ENCODE results near the gene TRMT61A. TPM values are rescaled to one million over a fixed set of nuclear protein-coding genes. Genes with fewer than 3 reads are reported as not detected.
A peak's percentile ranks its signal among the peaks of the same experiment; 100 is the strongest.

TRMT61A gene
- total and polyA plus RNA-seq, 2 of the 13 experiments (the other 11 are each of a cell fraction or from before 2014, with no cell fraction given): 6.5 to 13.6 TPM

DNA sequence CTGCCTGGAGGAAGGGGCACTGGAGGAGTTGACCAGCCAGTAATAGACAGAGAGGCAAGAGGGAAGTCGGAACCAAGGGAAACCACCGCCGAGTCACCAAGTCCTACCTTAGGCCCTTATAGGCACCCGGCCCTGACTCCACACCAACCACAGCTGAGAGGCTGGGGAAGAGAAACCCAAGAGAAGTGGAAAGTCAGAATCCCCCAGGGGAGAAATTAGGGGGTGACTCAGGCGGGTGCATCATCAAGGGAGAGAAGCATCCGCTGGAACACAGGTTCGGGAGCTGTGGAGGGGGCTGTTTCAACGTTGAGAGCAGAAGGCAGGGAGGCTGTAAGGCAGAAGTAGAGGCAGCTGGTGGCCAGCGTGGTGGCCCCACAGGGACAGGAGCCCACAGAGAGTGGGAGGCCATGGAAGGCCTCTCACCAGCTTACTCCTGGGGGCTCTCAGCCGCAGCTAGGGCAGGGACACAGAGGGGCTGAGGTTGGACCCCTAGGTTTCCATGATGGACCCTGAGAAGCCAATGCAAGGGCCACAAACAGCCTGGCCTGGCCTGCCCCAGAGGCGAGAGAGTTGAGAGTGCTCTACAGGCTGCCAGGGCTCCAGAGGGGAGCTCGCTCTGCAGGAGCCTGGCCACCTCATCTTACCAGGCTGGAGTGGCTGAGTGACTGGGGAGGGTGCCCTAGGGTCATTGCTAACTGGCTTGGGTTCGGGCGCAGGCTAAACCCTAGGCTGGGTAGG is 1.4 kb upstream of the TRMT61A start:
- Histone ChIP-seq H2AFZ (ENCODE audit: low read length) (no peak overlapping the region), H3K27ac (ENCODE audit: extremely low read length, insufficient read depth, low read length) (peak overlapping the region; percentile 89), H3K4me2 (ENCODE audit: low read depth, low read length) (peak overlapping the region; percentile 98), H3K4me3 (replicated peaks in 1 of 3; ENCODE audit: insufficient read depth in 1 of 3, low read depth in 2 of 3, low read length in 3 of 3) (peak overlapping the region; percentile 65 to 98 (median 95)), H3K36me3 (replicated peaks in 1 of 2; ENCODE audit: control insufficient read depth in 1 of 2, insufficient read depth in 2 of 2, low read length in 2 of 2) (peaks cover 3% of the 10 kb centered on the region in 2 experiments; a peak in 3 of 5 replicates), H3K27me3 (ENCODE audit: control insufficient read depth in 1 of 2, insufficient read depth in 2 of 2, low read length in 2 of 2) (no peaks in the 10 kb centered on the region; a peak in 1 of 5 replicates), H3K4me1 (ENCODE audit: insufficient read depth, low read length) (peaks cover 75% of the 10 kb centered on the region), H3K9me3 (ENCODE audit: low read length) (no peaks in the 10 kb centered on the region), H3K79me2 (ENCODE audit: insufficient read depth, low read length) (peaks cover 30% of the 10 kb centered on the region), H4K20me1 (ENCODE audit: insufficient read depth, low read length) (no peaks in the 10 kb centered on the region), H3K9ac (ENCODE audit: insufficient read depth, low read depth, low read length) (peak overlapping the region; percentile 86)
- ChIA-PET CTCF (ENCODE audit: low intra/inter-chr PET ratio, low total read pairs) (no interaction called here), POLR2A (interaction anchor here (0.9 to 3.2 kb wide), 9 partner anchors 9 to 353 kb away, joined by 4 to 37 read pairs (median 12); partner anchors contain the start of genes BAG5, COA8 and EIF5)
- WGBS (ENCODE audit: low lambda C conversion rate): 67% methylated on average over 14 of the region's 14 CpGs
- ATAC-seq (peak; percentile 37), DNase-seq (ENCODE audit: low spot score) (no peak), FAIRE-seq (no peak)
- peak; percentile 5 for TF ChIP-seq AGO1 (IDR thresholded peaks at IDR 0.05; ENCODE audit: low read depth, low read length, poor library complexity, severe bottlenecking)
- peak; percentile 11 for TF ChIP-seq AGO2 (optimal IDR thresholded peaks at IDR 0.05; ENCODE audit: low read depth, low read length)
- peak; percentile 25; the same call in 1 of the 2 replicates for TF ChIP-seq ZFX (CRISPR knock-in tag; IDR thresholded peaks at IDR 0.05; ENCODE audit: low read depth)
- TF ChIP-seq SP4 (CRISPR knock-in tag; IDR thresholded peaks at IDR 0.05): 0 out of 2 replicates have a peak, but pooled peaks have one; percentile 23
- 0 out of 2 replicates have a peak, but pooled peaks have one; percentile 2 for TF ChIP-seq NCOR1 (IDR thresholded peaks at IDR 0.05; ENCODE audit: borderline replicate concordance, low read length)
- TF ChIP-seq ZNF510 (CRISPR knock-in tag; IDR thresholded peaks at IDR 0.05; ENCODE audit: low read depth): no peak
- TF ChIP-seq, protein P1, sequence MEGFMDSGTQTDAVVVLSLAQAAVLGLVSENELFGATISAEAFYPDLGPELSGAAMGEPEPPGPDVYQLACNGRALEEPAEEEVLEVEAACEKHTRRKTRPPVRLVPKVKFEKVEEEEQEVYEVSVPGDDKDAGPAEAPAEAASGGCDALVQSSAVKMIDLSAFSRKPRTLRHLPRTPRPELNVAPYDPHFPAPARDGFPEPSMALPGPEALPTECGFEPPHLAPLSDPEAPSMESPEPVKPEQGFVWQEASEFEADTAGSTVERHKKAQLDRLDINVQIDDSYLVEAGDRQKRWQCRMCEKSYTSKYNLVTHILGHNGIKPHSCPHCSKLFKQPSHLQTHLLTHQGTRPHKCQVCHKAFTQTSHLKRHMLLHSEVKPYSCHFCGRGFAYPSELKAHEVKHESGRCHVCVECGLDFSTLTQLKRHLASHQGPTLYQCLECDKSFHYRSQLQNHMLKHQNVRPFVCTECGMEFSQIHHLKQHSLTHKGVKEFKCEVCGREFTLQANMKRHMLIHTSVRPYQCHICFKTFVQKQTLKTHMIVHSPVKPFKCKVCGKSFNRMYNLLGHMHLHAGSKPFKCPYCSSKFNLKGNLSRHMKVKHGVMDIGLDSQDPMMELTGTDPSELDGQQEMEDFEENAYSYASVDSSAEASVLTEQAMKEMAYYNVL (CRISPR knock-in tag; IDR thresholded peaks at IDR 0.05; ENCODE audit: borderline replicate concordance): 0 out of 2 replicates have a peak, but pooled peaks have one; percentile 5
- TF ChIP-seq HOXA7 (CRISPR knock-in tag; IDR thresholded peaks at IDR 0.05): no peak
- no peak for TF ChIP-seq ZZZ3 (CRISPR knock-in tag; IDR thresholded peaks at IDR 0.05; ENCODE audit: borderline replicate concordance)
- 0 out of 2 replicates have a peak, but pooled peaks have one; percentile 6 for TF ChIP-seq ZNF564 (CRISPR knock-in tag; IDR thresholded peaks at IDR 0.05)
- TF ChIP-seq, protein P2, sequence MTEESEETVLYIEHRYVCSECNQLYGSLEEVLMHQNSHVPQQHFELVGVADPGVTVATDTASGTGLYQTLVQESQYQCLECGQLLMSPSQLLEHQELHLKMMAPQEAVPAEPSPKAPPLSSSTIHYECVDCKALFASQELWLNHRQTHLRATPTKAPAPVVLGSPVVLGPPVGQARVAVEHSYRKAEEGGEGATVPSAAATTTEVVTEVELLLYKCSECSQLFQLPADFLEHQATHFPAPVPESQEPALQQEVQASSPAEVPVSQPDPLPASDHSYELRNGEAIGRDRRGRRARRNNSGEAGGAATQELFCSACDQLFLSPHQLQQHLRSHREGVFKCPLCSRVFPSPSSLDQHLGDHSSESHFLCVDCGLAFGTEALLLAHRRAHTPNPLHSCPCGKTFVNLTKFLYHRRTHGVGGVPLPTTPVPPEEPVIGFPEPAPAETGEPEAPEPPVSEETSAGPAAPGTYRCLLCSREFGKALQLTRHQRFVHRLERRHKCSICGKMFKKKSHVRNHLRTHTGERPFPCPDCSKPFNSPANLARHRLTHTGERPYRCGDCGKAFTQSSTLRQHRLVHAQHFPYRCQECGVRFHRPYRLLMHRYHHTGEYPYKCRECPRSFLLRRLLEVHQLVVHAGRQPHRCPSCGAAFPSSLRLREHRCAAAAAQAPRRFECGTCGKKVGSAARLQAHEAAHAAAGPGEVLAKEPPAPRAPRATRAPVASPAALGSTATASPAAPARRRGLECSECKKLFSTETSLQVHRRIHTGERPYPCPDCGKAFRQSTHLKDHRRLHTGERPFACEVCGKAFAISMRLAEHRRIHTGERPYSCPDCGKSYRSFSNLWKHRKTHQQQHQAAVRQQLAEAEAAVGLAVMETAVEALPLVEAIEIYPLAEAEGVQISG (CRISPR knock-in tag; IDR thresholded peaks at IDR 0.05): peak; percentile 11; the same call in 1 of the 2 replicates
- no peak for TF ChIP-seq ZNF724P (CRISPR knock-in tag; IDR thresholded peaks at IDR 0.05; ENCODE audit: borderline replicate concordance)
- no TSS peak for BruUV-seq (replicated peaks)
- in situ Hi-C loops (cut with HindIII; ENCODE audit: extremely low pct_ligation_motif_present, low pct_unique_long_range_greater_than_20kb): no loop called here
- intact Hi-C loops (cut with micrococcal nuclease; ENCODE audit: unreplicated experiment): no loop called here
